Chondrocyte (in vitro differentiated cells): ENCODE measurements around the gene AFF3. TPM values are rescaled to one million over a fixed set of nuclear protein-coding genes. Genes with fewer than 3 reads are reported as not detected.

Source experiments
- DNase-seq: peaks from one replicate; pipeline ENCODE4 v3.0.0; 2021; ENCODE audit warnings: mixed read lengths, low spot score
- H3K27ac Mint-ChIP-seq: one replicate; pipeline ENCODE4 v1.8.0; 2021; ENCODE audit warnings: mild to moderate bottlenecking, moderate library complexity, mixed read lengths; ENCODE audit not compliant: unreplicated experiment
- H3K27me3 Mint-ChIP-seq: 2 replicates; pipeline ENCODE4 v1.8.0; 2021; ENCODE audit warnings: low read depth, mixed read lengths
- H3K36me3 Mint-ChIP-seq: 2 replicates; pipeline ENCODE4 v1.8.0; 2021; ENCODE audit warnings: low read depth, mixed read lengths
- H3K4me1 Mint-ChIP-seq: 2 replicates; pipeline ENCODE4 v1.8.0; 2021; ENCODE audit warnings: low read depth, mild to moderate bottlenecking, mixed read lengths
- H3K4me3 Mint-ChIP-seq: one replicate; pipeline ENCODE4 v1.8.0; 2021; ENCODE audit warnings: mild to moderate bottlenecking, moderate library complexity, mixed read lengths; ENCODE audit not compliant: unreplicated experiment
- H3K9me3 Mint-ChIP-seq: 2 replicates; pipeline ENCODE4 v1.8.0; 2021; ENCODE audit warnings: low read depth, mixed read lengths
- CTCF ChIP-seq: fragments of 200-600 bp; sonication (generic); IDR thresholded peaks from 2 replicates; pipeline ENCODE4 v1.5.0; 2021; ENCODE audit warnings: antibody characterized with exemption, mild to moderate bottlenecking, moderate library complexity
- total RNA-seq: library from RNA; stranded (reverse); gene quantifications from 3 replicates; pipeline ENCODE4 v1.2.1, GENCODE V29; 2021

AFF3 gene
- total RNA-seq, 1 donor from 2014 or later: 127 TPM

DNA sequence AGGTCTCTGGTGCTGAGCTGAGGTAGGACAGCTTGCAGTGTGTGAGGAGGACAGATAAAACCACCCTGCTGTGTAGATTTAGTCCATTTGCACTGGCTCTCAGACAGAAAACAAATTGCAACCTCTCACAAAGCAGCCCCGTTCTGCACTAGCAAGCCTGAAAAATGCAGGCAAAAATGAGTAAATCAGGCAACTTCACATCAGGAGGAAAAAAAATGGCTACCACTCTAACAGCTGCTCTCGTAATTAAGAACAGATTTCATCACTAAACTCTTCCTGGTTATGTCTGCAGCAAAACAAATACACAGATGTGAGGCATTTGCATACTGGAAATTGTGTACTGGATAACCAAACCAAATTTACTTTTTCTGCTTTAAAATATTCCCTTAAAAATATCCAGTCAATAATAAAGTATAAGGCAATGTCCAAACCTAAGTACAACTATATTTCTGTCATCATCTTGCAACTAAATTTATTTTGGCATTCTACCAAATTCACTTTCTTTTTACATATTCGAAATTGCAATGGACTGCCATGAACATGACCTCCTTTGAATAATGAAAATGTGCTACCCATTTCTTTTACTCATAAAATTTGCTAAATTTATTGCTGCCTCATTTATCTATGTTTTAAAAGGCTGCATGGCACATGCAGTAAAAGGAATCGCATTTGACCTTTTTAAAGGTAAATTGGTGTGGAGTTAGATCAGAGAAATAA lies 157.4 kb downstream of the AFF3 start:
- Mint-ChIP-seq H3K4me1 (peaks cover 46% of the 10 kb centered on the region), H3K27ac (peak overlapping the region; percentile 73), H3K36me3 (peaks cover 18% of the 10 kb centered on the region), H3K27me3 (no peaks in the 10 kb centered on the region), H3K9me3 (no peaks in the 10 kb centered on the region), H3K4me3 (no peak overlapping the region)
- no peak for DNase-seq
- TF ChIP-seq CTCF: no peak

GRCh38 chr2:99982744-99983143 lies 159.6 kb downstream of the AFF3 start:
- Mint-ChIP-seq H3K4me1 (peaks cover 49% of the 10 kb centered on the region), H3K4me3 (no peak overlapping the region), H3K9me3 (no peaks in the 10 kb centered on the region), H3K27ac (no peak overlapping the region), H3K27me3 (no peaks in the 10 kb centered on the region), H3K36me3 (peaks cover 20% of the 10 kb centered on the region)
- TF ChIP-seq CTCF: no peak
- no peak for DNase-seq

GRCh38 chr2:99981840-99982239 lies 160.6 kb downstream of the AFF3 start:
- Mint-ChIP-seq H3K9me3 (no peaks in the 10 kb centered on the region), H3K27me3 (no peaks in the 10 kb centered on the region), H3K27ac (no peak overlapping the region), H3K4me3 (no peak overlapping the region), H3K4me1 (peaks cover 58% of the 10 kb centered on the region), H3K36me3 (peaks cover 25% of the 10 kb centered on the region)
- no peak for DNase-seq
- no peak for TF ChIP-seq CTCF

DNA sequence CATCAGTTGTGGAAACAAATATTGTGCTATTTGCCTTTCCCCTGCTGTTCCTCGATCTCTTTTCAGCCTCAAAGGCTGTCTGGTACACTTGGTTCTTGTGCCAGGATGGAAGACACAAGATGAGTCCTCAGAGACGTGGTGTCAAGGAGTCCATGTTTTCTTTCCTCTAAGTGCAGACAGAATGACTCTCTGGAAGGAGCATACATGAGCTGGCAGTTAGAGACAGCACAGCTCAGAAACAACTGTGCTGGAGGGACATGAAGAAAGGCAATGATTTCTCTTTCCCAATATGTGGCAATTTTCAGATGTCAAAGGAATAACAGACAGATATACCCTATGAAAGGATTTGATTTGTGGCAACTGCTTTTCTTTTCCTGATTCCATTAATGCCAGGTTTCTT lies 162.2 kb downstream of the AFF3 start:
- peak overlapping the region; percentile 87 for H3K27ac Mint-ChIP-seq
- no peaks in the 10 kb centered on the region for H3K27me3 Mint-ChIP-seq
- no peaks in the 10 kb centered on the region for H3K9me3 Mint-ChIP-seq
- no peak for TF ChIP-seq CTCF
- peaks cover 25% of the 10 kb centered on the region for H3K36me3 Mint-ChIP-seq
- peaks cover 70% of the 10 kb centered on the region for H3K4me1 Mint-ChIP-seq
- DNase-seq: no peak
- H3K4me3 Mint-ChIP-seq: no peak overlapping the region

DNA sequence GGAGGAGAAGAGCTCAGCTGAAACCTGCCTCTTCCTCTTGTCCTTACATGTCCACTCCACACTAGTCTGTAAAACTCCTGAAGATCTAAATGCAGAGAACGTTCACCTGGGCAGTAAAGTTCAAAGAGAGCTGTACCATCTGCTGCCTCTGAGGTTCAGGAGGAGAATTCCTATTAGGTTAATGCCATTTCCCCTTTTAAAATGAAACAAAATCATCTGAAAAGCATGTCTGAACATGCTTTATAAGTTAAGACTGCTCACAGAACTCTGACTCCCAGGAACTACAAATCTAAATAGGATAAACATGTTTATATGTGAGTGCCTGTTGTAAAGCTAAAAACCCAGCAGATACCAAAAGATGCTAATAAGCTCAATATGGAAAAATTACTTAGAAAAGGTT lies 164.4 kb downstream of the AFF3 start:
- Mint-ChIP-seq H3K36me3 (peaks cover 31% of the 10 kb centered on the region), H3K27ac (peak overlapping the region; percentile 76), H3K4me3 (no peak overlapping the region), H3K27me3 (no peaks in the 10 kb centered on the region), H3K9me3 (no peaks in the 10 kb centered on the region), H3K4me1 (peaks cover 62% of the 10 kb centered on the region)
- DNase-seq: no peak
- TF ChIP-seq CTCF: no peak
